ENCODE data around the gene SYCE1L. TPM values are rescaled to one million over a fixed set of nuclear protein-coding genes. Genes with fewer than 3 reads are reported as not detected.

Gene SYCE1L
- total RNA-seq, 2 experiments from 2014 or later: 1.9 to 9.9 TPM

DNA sequence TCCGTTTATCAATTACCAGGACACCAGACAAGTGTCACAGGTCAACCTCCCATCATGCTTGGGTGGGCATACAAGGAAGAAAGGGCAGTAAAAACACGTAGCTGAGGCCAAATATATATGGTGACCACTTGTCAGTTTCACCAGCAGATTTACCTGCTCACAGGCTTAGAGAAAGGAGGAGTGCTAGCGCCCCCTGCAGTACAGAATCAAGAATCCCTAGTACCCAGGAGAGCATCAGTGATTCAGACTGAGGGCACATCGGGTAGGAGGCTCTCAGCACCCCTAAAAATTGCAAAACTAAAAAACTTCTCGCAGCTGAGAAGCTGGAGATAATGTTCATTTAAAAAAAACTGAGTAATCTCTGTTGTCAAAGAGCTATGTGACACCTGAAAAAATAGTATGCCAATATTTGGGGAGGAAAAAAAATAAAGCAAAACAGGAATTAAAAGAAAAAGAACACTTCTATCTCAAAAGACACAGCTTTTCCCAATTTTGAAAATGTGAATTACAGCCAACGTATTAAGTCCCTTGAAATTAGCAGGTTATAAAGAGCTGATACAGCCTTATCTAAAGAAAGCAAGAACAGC is 29.5 kb upstream of the SYCE1L start:
- ChIA-PET CTCF (ENCODE audit: unreplicated experiment) (interaction anchor here (0.6 kb wide), 1 partner anchor 87 kb away, joined by 4 read pairs; no protein-coding TSS in a partner anchor), POLR2A (interaction anchor here (0.6 to 0.7 kb wide), 4 partner anchors 49 to 667 kb away, joined by 3 to 5 read pairs (median 3); no protein-coding TSS in a partner anchor)
- Histone ChIP-seq H3K9me3 (ENCODE audit: low read length) (no peaks in the 10 kb centered on the region), H3K4me3 (ENCODE audit: low read depth, low read length, poor library complexity, severe bottlenecking) (no peak overlapping the region), H3K9me2 (ENCODE audit: insufficient read depth, low read length) (no peaks in the 10 kb centered on the region), H3K4me1 (ENCODE audit: insufficient read depth, low read length, poor library complexity, severe bottlenecking) (peaks cover 5% of the 10 kb centered on the region), H3K4me2 (ENCODE audit: low read length) (no peak overlapping the region), H3K36me3 (ENCODE audit: insufficient read depth, low read length) (no peaks in the 10 kb centered on the region), H3K27ac (ENCODE audit: low read depth, low read length, poor library complexity, severe bottlenecking) (no peak overlapping the region), H4K20me1 (ENCODE audit: insufficient read depth, low read length) (no peaks in the 10 kb centered on the region), H3K79me2 (ENCODE audit: insufficient read depth, low read depth, low read length) (no peaks in the 10 kb centered on the region), H2AFZ (ENCODE audit: low read length) (no peak overlapping the region)
- BruUV-seq (replicated peaks): no TSS peak
- TF ChIP-seq CTCF (conservative IDR thresholded peaks at IDR 0.05; ENCODE audit: low read length) (peak; percentile 91), EZH2phosphoT487 (IDR thresholded peaks at IDR 0.05; ENCODE audit: borderline replicate concordance, low read depth, low read length) (no peak)
- peak; percentile 65 for DNase-seq (ENCODE audit: low spot score)
- intact Hi-C loops (cut with micrococcal nuclease; ENCODE audit: unreplicated experiment): loop anchor here (1.0 to 10.0 kb wide), 5 partner anchors 126 to 1382 kb away; partner anchors contain the start of gene CNTNAP4

GRCh38 chr16:77170805-77171204 is 28.4 kb upstream of the SYCE1L start:
- Histone ChIP-seq H3K36me3 (ENCODE audit: insufficient read depth, low read length) (no peaks in the 10 kb centered on the region), H2AFZ (ENCODE audit: low read length) (no peak overlapping the region), H3K4me3 (ENCODE audit: low read depth, low read length, poor library complexity, severe bottlenecking) (no peak overlapping the region), H3K9me3 (ENCODE audit: low read length) (no peaks in the 10 kb centered on the region), H3K27ac (ENCODE audit: low read depth, low read length, poor library complexity, severe bottlenecking) (no peak overlapping the region), H3K9me2 (ENCODE audit: insufficient read depth, low read length) (no peaks in the 10 kb centered on the region), H3K79me2 (ENCODE audit: insufficient read depth, low read depth, low read length) (no peaks in the 10 kb centered on the region), H4K20me1 (ENCODE audit: insufficient read depth, low read length) (no peaks in the 10 kb centered on the region), H3K4me1 (ENCODE audit: insufficient read depth, low read length, poor library complexity, severe bottlenecking) (peaks cover 5% of the 10 kb centered on the region), H3K4me2 (ENCODE audit: low read length) (no peak overlapping the region)
- intact Hi-C loops (cut with micrococcal nuclease; ENCODE audit: unreplicated experiment): loop anchor here (5.0 kb wide), 1 partner anchor 1384 kb away; no protein-coding TSS in a partner anchor
- ChIA-PET POLR2A (interaction anchor here (0.6 kb wide), 1 partner anchor 84 kb away, joined by 3 read pairs; no protein-coding TSS in a partner anchor), CTCF (ENCODE audit: unreplicated experiment) (no interaction called here)
- no TSS peak for BruUV-seq (replicated peaks)
- DNase-seq (ENCODE audit: low spot score): no peak
- TF ChIP-seq CTCF (conservative IDR thresholded peaks at IDR 0.05; ENCODE audit: low read length): no peak
- TF ChIP-seq EZH2phosphoT487 (IDR thresholded peaks at IDR 0.05; ENCODE audit: borderline replicate concordance, low read depth, low read length): no peak
